Measurements from ENCODE around the gene DRAM1. TPM values are rescaled to one million over a fixed set of nuclear protein-coding genes. Genes with fewer than 3 reads are reported as not detected.

Gene DRAM1
- total and polyA plus RNA-seq, 2 experiments from 2014 or later = 0.06 to 0.56 TPM

GRCh38 chr12:101832030-101832429 lies 45.4 kb upstream of the DRAM1 start:
- no peak for DNase-seq (ENCODE audit: low read depth in 1 of 2, low spot score in 1 of 2)
- H3K9me3 ChIP-seq (ENCODE audit: low read depth) = no peaks in the 10 kb centered on the region
- no peaks in the 10 kb centered on the region for H3K27me3 ChIP-seq
- H3K36me3 ChIP-seq = no peaks in the 10 kb centered on the region
- H3K4me3 ChIP-seq = no peak overlapping the region
- H3K4me1 ChIP-seq (ENCODE audit: low read depth) = no peaks in the 10 kb centered on the region
- H3K27ac ChIP-seq = no peak overlapping the region
- no peak for TF ChIP-seq CTCF (IDR thresholded peaks at IDR 0.05; ENCODE audit: low read depth, low read length)

GRCh38 chr12:101838628-101839323 lies 38.6 kb upstream of the DRAM1 start:
- TF ChIP-seq CTCF (IDR thresholded peaks at IDR 0.05; ENCODE audit: low read depth, low read length) = no peak
- no peaks in the 10 kb centered on the region for H3K36me3 ChIP-seq
- no peak for DNase-seq (ENCODE audit: low read depth in 1 of 2, low spot score in 1 of 2)
- no peak overlapping the region for H3K4me3 ChIP-seq
- H3K4me1 ChIP-seq (ENCODE audit: low read depth) = no peaks in the 10 kb centered on the region
- H3K27ac ChIP-seq = no peak overlapping the region
- H3K27me3 ChIP-seq = no peaks in the 10 kb centered on the region
- no peaks in the 10 kb centered on the region for H3K9me3 ChIP-seq (ENCODE audit: low read depth)

- DNase-seq (ENCODE audit: low read depth in 1 of 2, low spot score in 1 of 2) = peak; percentile 60 to 78
- TF ChIP-seq CTCF (IDR thresholded peaks at IDR 0.05; ENCODE audit: low read depth, low read length) = peak; percentile 91
Observed at GRCh38 chr12:101839324-101840283, 37.8 kb upstream of the DRAM1 start.

GRCh38 chr12:101841069-101841468 lies 36.3 kb upstream of the DRAM1 start:
- DNase-seq (ENCODE audit: low read depth in 1 of 2, low spot score in 1 of 2) = no peak
- Histone ChIP-seq H3K27me3 (no peaks in the 10 kb centered on the region), H3K9me3 (ENCODE audit: low read depth) (no peaks in the 10 kb centered on the region), H3K4me3 (no peak overlapping the region), H3K36me3 (no peaks in the 10 kb centered on the region), H3K4me1 (ENCODE audit: low read depth) (no peaks in the 10 kb centered on the region), H3K27ac (no peak overlapping the region)
- no peak for TF ChIP-seq CTCF (IDR thresholded peaks at IDR 0.05; ENCODE audit: low read depth, low read length)

More at GRCh38 chr12:101839324-101840283, 37.8 kb upstream of the DRAM1 start:
- Histone ChIP-seq H3K36me3 (no peaks in the 10 kb centered on the region), H3K9me3 (ENCODE audit: low read depth) (no peaks in the 10 kb centered on the region), H3K27ac (no peak overlapping the region), H3K27me3 (no peaks in the 10 kb centered on the region), H3K4me3 (no peak overlapping the region), H3K4me1 (ENCODE audit: low read depth) (no peaks in the 10 kb centered on the region)

- Histone ChIP-seq H3K36me3 (no peaks in the 10 kb centered on the region), H3K4me1 (ENCODE audit: low read depth) (no peaks in the 10 kb centered on the region), H3K9me3 (ENCODE audit: low read depth) (no peaks in the 10 kb centered on the region), H3K27me3 (no peaks in the 10 kb centered on the region), H3K27ac (no peak overlapping the region), H3K4me3 (no peak overlapping the region)
- DNase-seq (ENCODE audit: low read depth in 1 of 2, low spot score in 1 of 2) = no peak
- no peak for TF ChIP-seq CTCF (IDR thresholded peaks at IDR 0.05; ENCODE audit: low read depth, low read length)
Observed at GRCh38 chr12:101845137-101845711, 32.2 kb upstream of the DRAM1 start.

All from cardiac muscle cell (in vitro differentiated cells and primary cell).